GM12878 (cell line): ENCODE measurements around the gene C10orf67. TPM values are rescaled to one million over a fixed set of nuclear protein-coding genes. Genes with fewer than 3 reads are reported as not detected.

Experiments used
- ATAC-seq: fragments of 200-7000 bp; cut with Tn5 transposase; 3 replicates; pipeline ENCODE4 v1.9.1; 2020; ENCODE audit warnings: mild to moderate bottlenecking, moderate library complexity
- BruUV-seq: library from RNA; stranded (reverse); fragments of 400-500 nt; replicated peaks from 2 replicates; lab custom pipeline; 2021; lab: Mats Ljungman, UMichigan
- CTCF ChIA-PET: fragments of 300-600 bp; sonication (Branson Sonifier 250); formaldehyde crosslinking; extraction: SDS; loops from one replicate; lab custom pipeline; 2021; ENCODE audit warnings: inconsistent platforms; lab: Yijun Ruan, JAX
- POLR2A ChIA-PET: fragments of 350-600 bp; formaldehyde crosslinking; extraction: SDS; loops from one replicate; lab custom pipeline; 2021; ENCODE audit warnings: inconsistent platforms; lab: Charles Lee
- RAD21 ChIA-PET: fragments of 300-600 bp; sonication (Branson Sonifier 250); formaldehyde crosslinking; loops from one replicate; lab custom pipeline; 2023; ENCODE audit warnings: antibody characterized with exemption; ENCODE audit not compliant: unreplicated experiment; lab: Charles Lee
- SMC1A ChIA-PET: fragments of 300-600 bp; sonication (Branson Sonifier 250); formaldehyde crosslinking; loops from one replicate; lab custom pipeline; 2023; ENCODE audit not compliant: unreplicated experiment, uncharacterized antibody; lab: Charles Lee
- DNase-seq: peaks from one replicate; pipeline ENCODE4 v3.0.0-alpha.2; 2011; ENCODE audit warnings: low read depth, low spot score
- FAIRE-seq: peaks from 3 replicates; lab custom pipeline; 2011; peaks lifted over from hg19 to GRCh38; lab: Jason Lieb, UNC
- H2AFZ ChIP-seq: 2 replicates; pipeline ENCODE4 v1.6.0; 2011; ENCODE audit warnings: low read depth, low read length, control low read depth; ENCODE audit not compliant: control insufficient read depth
- H3K27ac ChIP-seq: 2 replicates; pipeline ENCODE4 v1.5.1; 2011; ENCODE audit warnings: control low read depth; ENCODE audit not compliant: control insufficient read depth, insufficient read depth
- H3K27me3 ChIP-seq, 2 experiments: replicated peaks in 1 of 2; 2 replicates each; pipeline versions ENCODE4 v1.6.0 to v1.6.1; 2011; ENCODE audit warnings: low read length in 1 of 2; ENCODE audit not compliant: control insufficient read depth in 2 of 2, insufficient read depth in 2 of 2
- H3K36me3 ChIP-seq, 2 experiments: 2 replicates each; pipeline ENCODE4 v1.5.1; 2011; ENCODE audit warnings: low read length in 1 of 2; ENCODE audit not compliant: control insufficient read depth in 2 of 2, insufficient read depth in 2 of 2
- H3K4me1 ChIP-seq: 2 replicates; pipeline ENCODE4 v1.6.1; 2011; ENCODE audit warnings: mild to moderate bottlenecking, low read length, moderate library complexity, mixed read lengths; ENCODE audit not compliant: control insufficient read depth, insufficient read depth
- H3K4me2 ChIP-seq: 2 replicates; pipeline ENCODE4 v1.6.0; 2011; ENCODE audit warnings: control low read depth; ENCODE audit not compliant: control insufficient read depth, insufficient read depth
- H3K4me3 ChIP-seq: fragments of 200-600 bp; sonication (generic); 2 replicates; pipeline ENCODE4 v1.5.1; 2016
- H3K79me2 ChIP-seq: 2 replicates; pipeline ENCODE4 v1.6.0; 2011; ENCODE audit warnings: low read length; ENCODE audit not compliant: control insufficient read depth, insufficient read depth
- H3K9ac ChIP-seq: 2 replicates; pipeline ENCODE4 v1.8.0; 2011; ENCODE audit warnings: low read length, control low read depth, mixed read lengths; ENCODE audit not compliant: control insufficient read depth, insufficient read depth
- H3K9me3 ChIP-seq: replicated peaks from 3 replicates; pipeline ENCODE4 v1.5.1; 2011; ENCODE audit warnings: mild to moderate bottlenecking, low read length; ENCODE audit not compliant: control insufficient read depth, insufficient read depth
- H4K20me1 ChIP-seq: 2 replicates; pipeline ENCODE4 v1.6.0; 2011; ENCODE audit not compliant: control insufficient read depth, insufficient read depth
- E2F4 ChIP-seq: IDR thresholded peaks from 2 replicates; pipeline ENCODE4 v1.6.1; 2012; ENCODE audit warnings: low read depth, low read length, improper control_type of control experiment
- ESRRA ChIP-seq: IDR thresholded peaks from 2 replicates; pipeline ENCODE4 v1.6.1; 2012; ENCODE audit warnings: mild to moderate bottlenecking, low read length, improper control_type of control experiment
- FOS ChIP-seq: IDR thresholded peaks from 3 replicates; pipeline ENCODE4 v1.6.1; 2011; ENCODE audit warnings: borderline replicate concordance; ENCODE audit not compliant: insufficient read length; ENCODE audit errors: extremely low read depth
- KLF5 ChIP-seq: fragments of 450-650 bp; IDR thresholded peaks from 2 replicates; pipeline ENCODE4 v1.6.1; 2014; ENCODE audit warnings: mild to moderate bottlenecking; ENCODE audit not compliant: partially characterized antibody
- RB1 ChIP-seq: fragments of 450-650 bp; formaldehyde crosslinking; IDR thresholded peaks from 2 replicates; pipeline ENCODE4 v1.6.1; 2017; ENCODE audit warnings: mild to moderate bottlenecking, borderline replicate concordance
- SMARCA5 ChIP-seq: fragments of 450-650 bp; IDR thresholded peaks from 2 replicates; pipeline ENCODE4 v1.6.1; 2017; ENCODE audit warnings: mild to moderate bottlenecking
- YY1 ChIP-seq: IDR thresholded peaks from 2 replicates; pipeline ENCODE4 v1.6.1; 2011; ENCODE audit warnings: low read depth, mild to moderate bottlenecking, low read length
- ZNF622 ChIP-seq: fragments of 450-650 bp; IDR thresholded peaks from 2 replicates; pipeline ENCODE4 v1.6.1; 2017; ENCODE audit warnings: mild to moderate bottlenecking, inconsistent platforms
- WGBS: methylation state at CpG from one replicate; pipeline ENCODE4 v1.1.6; 2016; ENCODE audit warnings: low lambda C conversion rate; ENCODE audit not compliant: insufficient replicate concordance, insufficient coverage; ENCODE audit errors: missing lambda C conversion rate; 5-methylcytosine and 5-hydroxymethylcytosine counted together
- in situ Hi-C: fragments of 300-500 bp; cut with MboI; formaldehyde crosslinking; loops from 9 replicates; pipeline ENCODE4 v1.14.3; 2018; ENCODE audit warnings: mixed read lengths
- intact Hi-C: fragments of 100-400 bp; cut with micrococcal nuclease; formaldehyde crosslinking; loops from one replicate; pipeline ENCODE4 v1.14.2; 2022; ENCODE audit not compliant: unreplicated experiment
- polyA plus RNA-seq, 11 experiments: library from polyadenylated mRNA; depleted of rRNA in 4 of 11; unstranded in 6 of 11; stranded (reverse) in 5 of 11; fragments of >200 nt; fragmentation: Nextera tagmentation in 4 of 11; fragmentation: Illumina TruSeq in 1 of 11; extraction: Ambion mirVana in 4 of 11; extraction: Trizol in 1 of 11; gene quantifications; 1 replicate in 1 of 11; 2 replicates in 10 of 11; pipeline versions ENCODE4 v1.2.1 to v1.2.3, GENCODE V29; 2011 to 2016; ENCODE audit warnings: inconsistent platforms in 2 of 11, missing spikeins in 2 of 11, low read depth in 1 of 11
- total RNA-seq, 4 experiments: library from RNA; depleted of rRNA in 3 of 4; stranded (reverse); fragments of >200 nt in 3 of 4; fragmentation: Illumina TruSeq in 1 of 4; extraction: Trizol in 1 of 4; gene quantifications; 2 replicates each; pipeline versions ENCODE4 v1.2.1 to v1.2.3, GENCODE V29; 2013 to 2021

The C10orf67 gene
- total and polyA plus RNA-seq, 10 of the 15 experiments (the other 5 are each of a cell fraction or from before 2014, with no cell fraction given) = 0.06 TPM; not detected in 9

GRCh38 chr10:23283680-23284079, 60.9 kb downstream of the C10orf67 start (continued):
- TF ChIP-seq RB1 = no peak
- no peak for TF ChIP-seq FOS
- no peak for TF ChIP-seq ZNF622
- TF ChIP-seq KLF5 = no peak
- no peak for TF ChIP-seq E2F4

- ChIA-PET CTCF (interaction anchor here (1.5 kb wide), 1 partner anchor 12 kb away, joined by 7 read pairs; no protein-coding TSS in a partner anchor), SMC1A (no interaction called here), RAD21 (no interaction called here), POLR2A (no interaction called here)
- WGBS = 49% methylated on average over 6 of the region's 6 CpGs
- Histone ChIP-seq H3K9ac (no peak overlapping the region), H3K27ac (no peak overlapping the region), H3K4me3 (no peak overlapping the region), H3K36me3 (no peaks in the 10 kb centered on the region), H3K4me2 (no peak overlapping the region), H3K4me1 (no peaks in the 10 kb centered on the region), H3K27me3 (no peaks in the 10 kb centered on the region), H3K79me2 (no peaks in the 10 kb centered on the region), H4K20me1 (no peaks in the 10 kb centered on the region), H2AFZ (no peak overlapping the region), H3K9me3 (no peaks in the 10 kb centered on the region)
- FAIRE-seq = no peak
- no TSS peak for BruUV-seq
- in situ Hi-C loops (no loop called here), intact Hi-C loops (no loop called here)
- TF ChIP-seq SMARCA5 (no peak), ESRRA (no peak), YY1 (no peak)
- DNase-seq = no peak
- ATAC-seq = no peak
These were observed 63.6 kb downstream of the C10orf67 start for GRCh38 chr10:23281044-23281433.
